HG03439 (cell line): ENCODE results near the gene KSR2.
"Not testable (repeated sequence)": the region's sequence is repeated elsewhere in the genome, so short reads cannot be mapped to it uniquely, and the experiment has no call there.

ENCODE experiments used
- ATAC-seq: cut with Tn5 transposase; IDR thresholded peaks from one replicate; pipeline ENCODE4 v1.9.1; 2021; ENCODE audit warnings: mild to moderate bottlenecking, moderate library complexity; ENCODE audit not compliant: unreplicated experiment

The KSR2 gene

GRCh38 chr12:117829108-117829507 is 139.7 kb downstream of the KSR2 start:
- ATAC-seq: no peak

GRCh38 chr12:117827660-117828059 is 141.1 kb downstream of the KSR2 start:
- no peak for ATAC-seq

GRCh38 chr12:117825827-117826226 is 143.0 kb downstream of the KSR2 start:
- ATAC-seq: no peak

GRCh38 chr12:117821480-117822175 is 147.2 kb downstream of the KSR2 start:
- ATAC-seq: no peak

- no peak for ATAC-seq
These were observed 148.4 kb downstream of the KSR2 start for GRCh38 chr12:117820216-117820907.

- no peak for ATAC-seq
These were observed 149.6 kb downstream of the KSR2 start for GRCh38 chr12:117819160-117819559.

- no peak for ATAC-seq
These were observed 150.4 kb downstream of the KSR2 start for GRCh38 chr12:117818400-117818799.

- ATAC-seq: no peak
These were observed 159.3 kb downstream of the KSR2 start for GRCh38 chr12:117809509-117809908.

GRCh38 chr12:117807946-117808345 is 160.8 kb downstream of the KSR2 start:
- no peak for ATAC-seq

- ATAC-seq: no peak
These were observed 161.4 kb downstream of the KSR2 start for GRCh38 chr12:117807355-117807754.

- ATAC-seq: no peak
These were observed 162.9 kb downstream of the KSR2 start for GRCh38 chr12:117805865-117806264.

GRCh38 chr12:117803001-117803400 is 165.8 kb downstream of the KSR2 start:
- ATAC-seq: no peak

- ATAC-seq: not testable (repeated sequence)
These were observed 168.1 kb downstream of the KSR2 start for GRCh38 chr12:117800711-117801110.

- no peak for ATAC-seq
These were observed 171.6 kb downstream of the KSR2 start for GRCh38 chr12:117797202-117797601.

- ATAC-seq: no peak
These were observed 175.8 kb downstream of the KSR2 start for GRCh38 chr12:117792877-117793424.

- ATAC-seq: no peak
These were observed 176.3 kb downstream of the KSR2 start for GRCh38 chr12:117792471-117792870.

- no peak for ATAC-seq
These were observed 177.8 kb downstream of the KSR2 start for GRCh38 chr12:117790948-117791347.

- ATAC-seq: no peak
These were observed 178.6 kb downstream of the KSR2 start for GRCh38 chr12:117790198-117790597.

GRCh38 chr12:117789195-117789912 is 179.4 kb downstream of the KSR2 start:
- ATAC-seq: no peak

GRCh38 chr12:117778656-117779055 is 190.1 kb downstream of the KSR2 start:
- no peak for ATAC-seq

- no peak for ATAC-seq
These were observed 193.6 kb downstream of the KSR2 start for GRCh38 chr12:117774941-117775775.
